Measurements from ENCODE around the gene PLA2G4B. TPM values are rescaled to one million over a fixed set of nuclear protein-coding genes. Genes with fewer than 3 reads are reported as not detected.

The PLA2G4B gene
- total RNA-seq, 1 experiment from 2014 or later, result 4.1 TPM

GRCh38 chr15:41853831-41854230, 15.2 kb downstream of the PLA2G4B start:
- TF ChIP-seq, protein P1, sequence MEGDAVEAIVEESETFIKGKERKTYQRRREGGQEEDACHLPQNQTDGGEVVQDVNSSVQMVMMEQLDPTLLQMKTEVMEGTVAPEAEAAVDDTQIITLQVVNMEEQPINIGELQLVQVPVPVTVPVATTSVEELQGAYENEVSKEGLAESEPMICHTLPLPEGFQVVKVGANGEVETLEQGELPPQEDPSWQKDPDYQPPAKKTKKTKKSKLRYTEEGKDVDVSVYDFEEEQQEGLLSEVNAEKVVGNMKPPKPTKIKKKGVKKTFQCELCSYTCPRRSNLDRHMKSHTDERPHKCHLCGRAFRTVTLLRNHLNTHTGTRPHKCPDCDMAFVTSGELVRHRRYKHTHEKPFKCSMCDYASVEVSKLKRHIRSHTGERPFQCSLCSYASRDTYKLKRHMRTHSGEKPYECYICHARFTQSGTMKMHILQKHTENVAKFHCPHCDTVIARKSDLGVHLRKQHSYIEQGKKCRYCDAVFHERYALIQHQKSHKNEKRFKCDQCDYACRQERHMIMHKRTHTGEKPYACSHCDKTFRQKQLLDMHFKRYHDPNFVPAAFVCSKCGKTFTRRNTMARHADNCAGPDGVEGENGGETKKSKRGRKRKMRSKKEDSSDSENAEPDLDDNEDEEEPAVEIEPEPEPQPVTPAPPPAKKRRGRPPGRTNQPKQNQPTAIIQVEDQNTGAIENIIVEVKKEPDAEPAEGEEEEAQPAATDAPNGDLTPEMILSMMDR (IDR thresholded peaks at IDR 0.05; ENCODE audit: unreplicated experiment), result no peak
- H3K4me3 Mint-ChIP-seq (ENCODE audit: low read depth, unreplicated experiment), result no peak overlapping the region
- CTCF ChIA-PET, result no interaction called here
- H3K4me1 Mint-ChIP-seq (ENCODE audit: low read depth, unreplicated experiment), result no peaks in the 10 kb centered on the region
- intact Hi-C loops (cut with micrococcal nuclease; ENCODE audit: unreplicated experiment), result no loop called here
- no peak for DNase-seq
- no peaks in the 10 kb centered on the region for H3K27me3 Mint-ChIP-seq (ENCODE audit: unreplicated experiment)
- peaks cover 5% of the 10 kb centered on the region for H3K36me3 Mint-ChIP-seq (ENCODE audit: insufficient read depth, unreplicated experiment)
- no peak overlapping the region for H3K27ac Mint-ChIP-seq (ENCODE audit: unreplicated experiment)
- BruUV-seq (replicated peaks), result no TSS peak
- H3K9me3 Mint-ChIP-seq (ENCODE audit: low read depth, unreplicated experiment), result no peaks in the 10 kb centered on the region

GRCh38 chr15:41854443-41854842, 15.8 kb downstream of the PLA2G4B start:
- H3K27me3 Mint-ChIP-seq (ENCODE audit: unreplicated experiment), result no peaks in the 10 kb centered on the region
- H3K27ac Mint-ChIP-seq (ENCODE audit: unreplicated experiment), result no peak overlapping the region
- CTCF ChIA-PET, result no interaction called here
- no peaks in the 10 kb centered on the region for H3K4me1 Mint-ChIP-seq (ENCODE audit: low read depth, unreplicated experiment)
- no peak for DNase-seq
- BruUV-seq (replicated peaks), result no TSS peak
- TF ChIP-seq, protein P1 (IDR thresholded peaks at IDR 0.05; ENCODE audit: unreplicated experiment), result no peak
- H3K36me3 Mint-ChIP-seq (ENCODE audit: insufficient read depth, unreplicated experiment), result peaks cover 5% of the 10 kb centered on the region
- H3K4me3 Mint-ChIP-seq (ENCODE audit: low read depth, unreplicated experiment), result no peak overlapping the region
- intact Hi-C loops (cut with micrococcal nuclease; ENCODE audit: unreplicated experiment), result no loop called here
- H3K9me3 Mint-ChIP-seq (ENCODE audit: low read depth, unreplicated experiment), result no peaks in the 10 kb centered on the region

DNA sequence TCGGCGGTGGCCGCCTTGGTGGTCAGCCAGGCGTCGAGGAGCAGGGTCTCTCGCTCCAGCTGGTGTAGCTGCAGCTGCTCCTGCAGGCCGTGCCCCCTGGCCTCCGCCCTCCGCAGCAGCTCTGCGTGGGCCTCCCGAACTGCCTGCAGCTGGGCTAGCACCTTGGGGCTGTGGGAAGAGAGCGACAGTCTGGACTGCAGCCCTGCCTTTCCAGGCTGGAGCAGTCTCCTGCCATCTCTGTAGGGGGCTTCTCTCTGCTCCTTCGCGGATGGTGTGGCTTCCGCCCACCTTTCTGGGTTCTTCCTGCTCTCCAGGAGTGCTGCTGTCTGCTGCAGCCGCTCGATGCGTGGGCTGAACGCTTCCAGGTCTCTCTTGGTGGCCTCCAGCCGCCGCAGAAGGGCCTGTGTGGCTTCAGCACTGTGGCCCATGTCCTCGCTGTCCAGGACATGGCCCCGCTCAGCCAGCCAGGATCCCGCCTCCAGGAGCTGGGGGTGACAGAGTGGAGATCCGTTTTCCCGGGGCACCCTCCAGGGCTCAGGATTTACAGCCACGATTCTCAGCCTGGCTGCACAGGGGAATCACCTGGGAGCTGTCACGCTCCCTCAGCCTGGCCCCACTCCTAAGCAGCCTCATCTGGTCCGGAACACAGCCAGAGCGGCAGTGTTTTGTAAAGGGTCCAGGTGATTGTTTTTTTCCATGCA, 16.8 kb downstream of the PLA2G4B start:
- no TSS peak for BruUV-seq (replicated peaks)

DNA sequence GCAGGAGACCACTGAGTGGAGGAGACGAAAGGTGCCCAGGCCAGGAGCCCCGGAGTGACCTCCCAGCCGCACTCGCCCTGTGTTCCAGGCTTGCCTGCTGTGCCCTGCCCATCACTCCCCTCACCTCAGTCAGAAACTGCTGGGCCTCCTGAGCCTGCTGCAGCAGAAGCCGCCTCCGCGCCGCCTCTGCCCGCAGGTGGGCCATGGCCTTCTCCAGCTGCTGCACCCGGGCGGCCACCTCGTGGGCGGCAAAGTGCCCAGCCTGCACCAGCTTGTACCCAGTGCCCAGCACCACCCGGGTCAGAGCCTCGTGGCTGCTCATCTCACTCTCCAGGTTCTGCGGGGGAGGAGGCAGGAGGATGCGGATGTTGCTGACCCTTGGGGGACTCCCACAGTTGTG, 17.6 kb downstream of the PLA2G4B start:
- H3K27ac Mint-ChIP-seq (ENCODE audit: unreplicated experiment), result no peak overlapping the region
- no TSS peak for BruUV-seq (replicated peaks)
- CTCF ChIA-PET, result no interaction called here

More for the DNA sequence above, 16.8 kb downstream of the PLA2G4B start:
- no peaks in the 10 kb centered on the region for H3K9me3 Mint-ChIP-seq (ENCODE audit: low read depth, unreplicated experiment)
- intact Hi-C loops (cut with micrococcal nuclease; ENCODE audit: unreplicated experiment), result no loop called here
- TF ChIP-seq, protein P1 (IDR thresholded peaks at IDR 0.05; ENCODE audit: unreplicated experiment), result no peak
- H3K27ac Mint-ChIP-seq (ENCODE audit: unreplicated experiment), result no peak overlapping the region
- H3K4me1 Mint-ChIP-seq (ENCODE audit: low read depth, unreplicated experiment), result no peaks in the 10 kb centered on the region
- CTCF ChIA-PET, result no interaction called here
- no peaks in the 10 kb centered on the region for H3K27me3 Mint-ChIP-seq (ENCODE audit: unreplicated experiment)
- no peak for DNase-seq
- H3K4me3 Mint-ChIP-seq (ENCODE audit: low read depth, unreplicated experiment), result no peak overlapping the region
- H3K36me3 Mint-ChIP-seq (ENCODE audit: insufficient read depth, unreplicated experiment), result peaks cover 5% of the 10 kb centered on the region

More for the DNA sequence above, 17.6 kb downstream of the PLA2G4B start:
- Mint-ChIP-seq H3K4me3 (ENCODE audit: low read depth, unreplicated experiment) (no peak overlapping the region), H3K36me3 (ENCODE audit: insufficient read depth, unreplicated experiment) (peaks cover 5% of the 10 kb centered on the region), H3K9me3 (ENCODE audit: low read depth, unreplicated experiment) (no peaks in the 10 kb centered on the region), H3K27me3 (ENCODE audit: unreplicated experiment) (no peaks in the 10 kb centered on the region), H3K4me1 (ENCODE audit: low read depth, unreplicated experiment) (no peaks in the 10 kb centered on the region)
- intact Hi-C loops (cut with micrococcal nuclease; ENCODE audit: unreplicated experiment), result no loop called here
- no peak for DNase-seq
- TF ChIP-seq, protein P1 (IDR thresholded peaks at IDR 0.05; ENCODE audit: unreplicated experiment), result no peak
